MM.1S (cell line): Measurements from ENCODE around the gene ALOX12B.

ENCODE experiments used
- EZH2 ChIP-seq: fragments of 300-600 bp; sonication (generic); optimal IDR thresholded peaks from 2 replicates; pipeline ENCODE3; 2017; ENCODE audit warnings: low read depth, mild to moderate bottlenecking, antibody characterized with exemption, low read length, mixed read lengths
- EZH2phosphoT487 ChIP-seq: fragments of 300-600 bp; sonication (generic); IDR thresholded peaks from 2 replicates; pipeline ENCODE4 v1.6.1; 2018; ENCODE audit warnings: antibody characterized with exemption, low read length
- TF ChIP-seq, protein P1 (sequence below): fragments of 300-600 bp; sonication (generic); IDR thresholded peaks from 2 replicates; pipeline ENCODE4 v1.5.1; 2016; ENCODE audit warnings: antibody characterized with exemption, low read length, mixed read lengths

DNA sequence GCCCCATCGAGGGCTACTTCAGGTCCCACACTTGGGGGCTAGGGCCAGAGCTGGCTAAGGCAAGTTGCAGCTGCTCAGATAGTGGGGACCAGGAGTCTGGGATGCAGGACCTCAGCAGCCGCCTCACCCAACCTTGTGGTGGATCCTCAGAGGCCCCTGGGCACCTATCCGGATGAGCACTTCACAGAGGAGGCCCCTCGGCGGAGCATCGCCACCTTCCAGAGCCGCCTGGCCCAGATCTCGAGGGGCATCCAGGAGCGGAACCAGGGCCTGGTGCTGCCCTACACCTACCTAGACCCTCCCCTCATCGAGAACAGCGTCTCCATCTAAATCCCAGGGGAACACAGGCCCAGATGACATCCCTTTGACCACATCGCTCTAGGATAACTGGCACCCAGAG, 39.3 kb downstream of the ALOX12B start:
- TF ChIP-seq, protein P1, sequence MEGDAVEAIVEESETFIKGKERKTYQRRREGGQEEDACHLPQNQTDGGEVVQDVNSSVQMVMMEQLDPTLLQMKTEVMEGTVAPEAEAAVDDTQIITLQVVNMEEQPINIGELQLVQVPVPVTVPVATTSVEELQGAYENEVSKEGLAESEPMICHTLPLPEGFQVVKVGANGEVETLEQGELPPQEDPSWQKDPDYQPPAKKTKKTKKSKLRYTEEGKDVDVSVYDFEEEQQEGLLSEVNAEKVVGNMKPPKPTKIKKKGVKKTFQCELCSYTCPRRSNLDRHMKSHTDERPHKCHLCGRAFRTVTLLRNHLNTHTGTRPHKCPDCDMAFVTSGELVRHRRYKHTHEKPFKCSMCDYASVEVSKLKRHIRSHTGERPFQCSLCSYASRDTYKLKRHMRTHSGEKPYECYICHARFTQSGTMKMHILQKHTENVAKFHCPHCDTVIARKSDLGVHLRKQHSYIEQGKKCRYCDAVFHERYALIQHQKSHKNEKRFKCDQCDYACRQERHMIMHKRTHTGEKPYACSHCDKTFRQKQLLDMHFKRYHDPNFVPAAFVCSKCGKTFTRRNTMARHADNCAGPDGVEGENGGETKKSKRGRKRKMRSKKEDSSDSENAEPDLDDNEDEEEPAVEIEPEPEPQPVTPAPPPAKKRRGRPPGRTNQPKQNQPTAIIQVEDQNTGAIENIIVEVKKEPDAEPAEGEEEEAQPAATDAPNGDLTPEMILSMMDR, result no peak
- TF ChIP-seq EZH2 (no peak), EZH2phosphoT487 (no peak)
